Activated naive CD4-positive, alpha-beta T cell (primary cell): Measurements from ENCODE around the gene DCST2.

Experiments used
- DNase-seq, 4 experiments: peaks; one replicate each; lab custom pipeline; 2025; lab: John Stamatoyannopoulos, UW

DCST2 gene

DNA sequence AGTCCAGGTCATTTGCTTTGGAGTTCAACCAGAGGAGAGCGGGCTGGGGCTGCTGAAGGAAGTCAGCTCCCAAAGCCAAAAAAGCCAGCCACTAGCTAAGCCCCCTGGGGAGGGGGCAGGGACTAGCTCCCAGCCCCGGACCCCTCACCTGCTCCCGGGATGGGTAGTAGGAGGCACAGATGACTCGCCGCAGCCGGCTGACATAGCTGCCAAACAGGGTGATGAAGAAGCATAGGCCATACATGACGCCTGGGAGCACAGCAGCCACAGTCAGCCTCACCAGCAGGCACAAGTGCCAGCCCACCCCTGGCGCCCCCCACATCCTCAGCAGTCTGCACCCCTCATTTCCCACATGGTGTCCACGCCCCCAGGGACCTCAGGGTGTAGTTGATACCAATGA is 7.4 kb downstream of the DCST2 start:
- DNase-seq = no peak

DNA sequence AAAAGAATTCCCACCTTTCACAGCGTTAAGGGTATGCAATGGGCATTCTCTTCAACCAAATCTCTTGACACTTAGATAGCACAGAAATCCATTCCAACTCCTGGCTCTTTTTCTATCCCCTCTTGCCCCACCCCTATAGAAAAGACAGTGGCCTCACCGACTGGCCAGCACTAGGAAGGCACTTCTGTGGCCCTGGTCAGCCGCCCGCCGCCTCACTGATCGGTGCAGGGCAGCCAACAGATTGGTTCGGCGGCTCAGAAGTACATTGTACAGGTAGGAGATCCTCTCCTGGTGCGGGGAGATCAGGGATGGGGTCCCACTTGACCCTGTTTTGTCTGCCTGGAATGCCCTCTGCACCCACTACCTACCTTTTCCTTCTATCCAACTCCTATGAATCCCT is 9.3 kb downstream of the DCST2 start:
- no peak for DNase-seq

DNA sequence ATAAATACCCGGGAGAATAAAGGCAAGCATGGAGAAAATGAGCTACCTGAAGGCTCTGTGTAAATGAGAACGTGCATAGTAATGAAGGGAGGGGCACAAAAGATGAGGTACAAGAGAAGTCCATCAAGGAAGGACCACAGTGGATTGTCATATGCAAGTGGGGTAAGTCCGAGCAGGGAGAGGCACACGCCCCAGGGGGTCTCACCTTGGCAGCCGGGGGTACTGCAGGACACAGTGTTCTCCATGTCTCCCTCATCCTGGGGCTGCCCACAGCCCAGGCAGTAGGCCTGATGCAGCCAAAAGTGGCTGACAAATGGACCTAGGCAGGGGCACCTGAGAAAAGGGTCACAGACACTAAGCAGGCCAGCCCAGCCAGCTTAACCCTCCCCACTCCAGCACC is 10.0 kb downstream of the DCST2 start:
- DNase-seq = no peak

DNA sequence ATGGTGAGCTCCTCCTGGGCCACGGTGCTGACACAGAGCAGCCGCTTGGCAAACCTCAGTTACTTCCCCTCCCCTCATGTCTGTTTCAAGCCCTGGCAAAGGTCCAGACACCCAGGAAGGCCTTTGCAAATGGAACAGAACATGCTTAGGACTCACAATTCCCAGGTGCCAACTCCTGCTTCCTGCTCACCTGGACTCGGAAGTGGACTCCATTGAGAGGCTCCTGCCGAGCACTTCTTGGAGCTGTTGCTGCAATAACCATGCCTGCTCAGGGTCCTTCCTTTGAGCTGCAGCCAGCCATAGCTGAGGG is 10.7 kb downstream of the DCST2 start:
- DNase-seq = no peak

DNA sequence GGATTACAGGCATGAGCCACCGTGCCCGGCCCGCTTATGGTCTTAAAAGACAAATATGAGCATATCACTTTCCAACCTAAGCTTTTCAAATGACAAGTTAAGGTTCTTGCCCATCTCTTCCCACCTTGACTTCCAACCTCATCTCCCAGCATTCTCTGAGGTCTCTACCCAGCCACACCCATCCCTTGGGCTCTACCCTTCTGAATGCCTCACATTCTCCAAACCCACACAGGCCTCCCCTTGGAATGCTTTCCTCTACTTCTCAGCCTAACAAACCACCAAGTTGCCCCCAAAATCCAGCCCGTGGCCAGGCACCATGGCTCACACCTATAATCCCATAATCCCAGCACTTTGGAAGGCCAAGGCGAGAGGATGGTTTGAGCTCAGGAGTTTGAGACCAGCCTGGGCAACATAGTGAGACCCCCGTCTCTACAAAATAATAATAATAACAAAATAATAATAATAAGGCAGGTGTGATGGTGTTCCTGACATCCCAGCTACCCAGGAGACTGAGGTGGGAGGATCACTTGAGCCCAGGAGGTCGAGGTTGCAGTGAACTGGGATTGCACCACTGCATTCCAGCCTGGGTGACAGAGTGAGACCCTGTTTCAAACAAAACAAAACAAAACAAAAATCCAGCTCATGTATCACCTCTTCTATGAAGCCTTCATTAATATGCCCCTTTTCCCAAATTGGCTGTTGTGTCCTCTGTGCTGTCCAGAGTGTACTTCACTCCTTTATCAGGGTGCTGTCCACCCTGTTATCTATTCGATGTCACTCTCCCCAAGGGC is 11.2 kb downstream of the DCST2 start:
- no peak for DNase-seq

DNA sequence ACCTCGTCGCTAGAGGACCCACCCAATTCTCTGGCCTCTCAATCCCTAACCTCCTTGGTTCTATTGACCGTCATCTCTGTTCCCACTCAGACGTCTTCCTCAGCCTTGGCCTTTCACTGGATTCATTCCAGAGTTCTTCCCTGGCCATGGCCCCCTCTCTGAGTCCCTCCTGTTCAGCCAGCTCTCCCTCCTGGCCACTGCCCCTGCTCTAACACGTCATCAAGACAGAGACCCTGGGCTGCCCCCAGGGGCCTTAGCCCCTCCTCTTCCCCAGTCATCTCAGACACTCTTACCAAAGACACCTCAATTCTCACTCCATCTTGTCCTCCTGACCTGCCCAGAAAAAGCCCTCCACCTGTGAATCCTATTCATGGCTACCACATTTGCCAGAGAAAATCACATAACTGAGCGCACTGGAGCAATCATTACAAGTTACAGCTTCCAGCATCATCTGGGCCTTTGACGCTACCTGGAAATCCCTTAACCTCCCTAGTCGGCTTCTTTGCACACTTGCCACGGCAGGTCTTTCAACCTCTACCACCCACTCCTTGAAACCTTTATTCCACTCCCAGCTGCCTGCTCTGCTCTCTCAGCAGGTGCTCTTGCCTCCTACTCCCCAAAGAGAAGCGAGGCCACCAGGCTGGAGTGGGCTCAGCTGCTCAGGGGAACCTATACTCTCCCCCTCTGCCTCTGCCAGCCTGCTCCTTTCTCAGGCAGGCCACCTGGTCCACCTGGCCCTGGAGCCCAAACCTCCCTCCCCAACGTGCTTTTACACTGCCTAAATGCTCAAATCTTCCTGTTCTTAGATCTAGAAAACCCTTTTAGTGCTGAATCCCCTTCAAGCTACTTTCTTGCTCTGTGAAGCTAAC is 14.0 kb downstream of the DCST2 start:
- no peak for DNase-seq

DNA sequence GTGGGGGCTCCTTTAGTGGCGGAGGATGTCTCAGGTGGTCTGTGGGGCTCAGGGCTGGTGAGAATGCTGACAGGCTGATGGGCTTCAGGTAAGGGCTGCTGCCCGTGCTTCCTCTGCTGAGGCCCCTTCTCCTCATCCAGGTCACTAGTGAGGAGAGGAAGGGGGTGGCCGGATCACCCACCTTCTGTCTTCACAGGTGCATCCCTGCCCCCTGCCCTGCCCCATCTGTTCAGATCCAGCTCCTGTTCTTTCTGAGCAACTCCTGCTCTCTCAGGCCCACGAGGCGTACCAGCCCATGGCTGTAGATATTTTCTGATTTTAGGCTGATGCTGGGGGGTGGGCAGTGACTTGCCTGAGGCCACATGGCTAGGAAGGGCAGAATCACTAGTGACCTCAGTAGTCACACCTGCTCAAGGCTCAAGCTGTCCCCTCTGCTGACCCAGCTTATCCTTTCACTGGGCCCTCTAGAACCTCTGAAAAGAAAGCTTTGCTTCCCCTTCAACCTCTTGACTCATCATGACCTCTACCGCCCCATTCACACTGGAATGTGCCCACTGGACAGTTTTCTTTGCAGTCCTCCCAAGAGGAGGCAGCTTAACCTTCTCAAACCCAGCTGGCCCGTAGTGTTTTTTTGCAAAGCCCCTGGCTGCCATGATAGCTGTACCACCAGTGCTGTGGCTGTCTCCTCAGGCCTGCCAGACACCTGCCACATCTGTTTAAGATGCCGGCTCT is 14.8 kb downstream of the DCST2 start:
- no peak for DNase-seq

DNA sequence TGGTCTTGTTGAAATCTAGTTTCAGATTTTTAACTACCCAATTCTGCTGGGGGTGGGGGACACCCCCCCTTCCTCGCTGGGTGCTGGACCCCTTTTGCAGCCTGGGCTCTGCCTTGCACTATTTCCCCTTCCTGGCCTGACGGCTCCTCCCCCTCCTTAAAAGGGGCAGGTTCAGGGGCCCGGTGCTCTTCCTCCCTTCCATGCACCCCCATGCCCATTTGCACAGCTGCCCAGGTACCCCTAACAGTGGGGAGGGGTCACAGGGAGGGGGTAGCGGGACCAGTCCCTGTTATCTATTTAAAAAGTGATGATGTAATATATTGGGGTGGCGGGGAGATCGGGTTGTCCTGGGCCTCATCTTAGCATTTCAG is 15.7 kb downstream of the DCST2 start:
- no peak for DNase-seq

DNA sequence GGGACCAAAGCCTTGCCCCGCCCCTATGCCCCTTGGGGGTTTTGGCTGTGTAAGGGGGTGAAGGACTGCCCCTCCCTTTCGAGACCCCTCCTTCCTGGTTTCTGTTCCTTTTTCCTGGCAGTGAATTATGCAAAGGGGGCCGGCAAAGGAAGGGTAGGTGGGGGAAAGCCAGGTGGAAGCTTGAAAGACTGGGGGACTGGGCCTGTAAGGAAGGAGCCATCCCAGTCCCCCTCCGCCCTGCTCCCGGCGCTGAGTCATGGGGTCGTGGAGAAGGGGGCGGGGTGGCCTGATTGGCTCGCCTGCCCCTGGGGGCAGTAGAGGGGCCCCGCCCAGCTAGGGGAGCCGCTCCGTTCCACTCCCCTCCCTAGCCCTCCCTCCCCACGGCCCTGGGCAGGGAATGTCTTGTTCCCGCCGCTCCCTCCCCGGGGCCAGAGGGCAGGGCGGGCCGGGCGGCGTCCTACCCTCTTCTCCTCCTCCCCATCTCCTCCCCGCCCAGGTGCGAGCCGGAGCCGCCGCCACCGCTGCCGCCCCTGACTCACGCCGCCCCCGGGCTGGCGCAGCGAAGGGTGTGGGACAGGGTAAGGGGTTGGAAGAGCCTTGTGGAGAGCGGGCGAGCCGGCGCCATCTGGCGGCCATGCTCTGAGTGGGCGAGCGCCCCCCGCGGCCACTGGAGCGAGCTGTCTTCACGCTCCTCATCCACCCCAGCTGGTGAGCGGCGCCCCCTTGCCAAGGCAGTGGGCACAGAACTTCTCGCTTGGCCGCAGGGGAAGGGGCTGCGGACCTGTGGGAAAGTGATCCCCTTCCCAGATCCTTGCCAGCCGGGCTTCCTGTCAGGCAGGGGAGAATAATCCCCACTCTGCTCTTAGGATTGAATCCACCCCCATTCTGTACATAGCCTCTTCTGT is 16.3 kb downstream of the DCST2 start:
- DNase-seq = peak; percentile 77 to 89 (median 80)

DNA sequence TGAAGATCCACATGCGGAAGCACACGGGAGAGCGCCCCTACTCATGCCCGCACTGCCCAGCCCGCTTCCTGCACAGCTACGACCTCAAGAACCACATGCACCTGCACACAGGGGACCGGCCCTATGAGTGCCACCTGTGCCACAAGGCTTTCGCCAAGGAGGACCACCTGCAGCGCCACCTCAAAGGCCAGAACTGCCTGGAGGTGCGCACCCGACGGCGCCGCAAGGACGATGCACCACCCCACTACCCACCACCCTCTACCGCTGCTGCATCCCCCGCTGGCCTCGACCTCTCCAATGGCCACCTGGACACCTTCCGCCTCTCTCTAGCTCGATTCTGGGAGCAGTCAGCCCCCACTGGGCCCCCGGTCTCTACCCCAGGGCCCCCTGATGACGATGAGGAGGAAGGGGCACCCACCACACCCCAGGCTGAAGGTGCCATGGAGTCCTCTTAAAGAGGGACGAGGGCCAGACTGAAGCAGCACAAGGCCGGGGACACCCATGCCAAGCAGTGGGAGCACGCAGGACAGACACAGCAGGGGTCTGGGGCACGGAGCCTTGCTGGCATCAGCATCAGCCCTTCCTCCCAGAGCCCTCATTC is 17.2 kb downstream of the DCST2 start:
- DNase-seq = no peak

DNA sequence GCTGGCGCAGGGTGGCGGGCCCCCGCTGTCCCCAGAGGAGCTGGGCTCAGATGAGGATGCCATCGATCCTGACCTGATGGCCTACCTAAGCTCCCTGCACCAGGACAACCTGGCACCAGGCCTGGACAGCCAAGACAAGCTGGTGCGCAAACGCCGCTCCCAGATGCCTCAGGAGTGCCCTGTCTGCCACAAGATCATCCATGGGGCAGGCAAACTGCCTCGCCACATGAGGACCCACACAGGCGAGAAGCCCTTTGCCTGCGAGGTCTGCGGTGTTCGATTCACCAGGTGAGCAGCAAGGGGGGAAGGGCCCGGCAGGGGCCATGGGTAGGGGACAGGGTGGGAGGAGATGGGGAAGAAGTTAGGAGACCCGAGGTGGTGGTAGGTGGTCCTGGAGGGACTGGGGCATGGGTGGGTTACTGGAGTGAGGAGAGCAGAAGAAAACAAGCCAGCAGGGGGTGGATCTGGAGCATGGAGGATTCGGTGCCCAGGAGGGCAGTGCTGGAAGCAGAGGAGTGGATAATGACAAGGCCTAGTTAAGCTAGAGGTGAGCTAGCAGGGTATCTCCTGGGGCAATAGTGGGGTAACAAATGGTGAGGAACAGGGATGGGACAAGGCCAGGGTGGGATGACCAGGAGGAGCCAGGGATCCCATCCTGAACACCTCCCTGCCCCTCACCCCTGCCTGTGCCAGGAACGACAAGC is 17.9 kb downstream of the DCST2 start:
- DNase-seq = no peak

DNA sequence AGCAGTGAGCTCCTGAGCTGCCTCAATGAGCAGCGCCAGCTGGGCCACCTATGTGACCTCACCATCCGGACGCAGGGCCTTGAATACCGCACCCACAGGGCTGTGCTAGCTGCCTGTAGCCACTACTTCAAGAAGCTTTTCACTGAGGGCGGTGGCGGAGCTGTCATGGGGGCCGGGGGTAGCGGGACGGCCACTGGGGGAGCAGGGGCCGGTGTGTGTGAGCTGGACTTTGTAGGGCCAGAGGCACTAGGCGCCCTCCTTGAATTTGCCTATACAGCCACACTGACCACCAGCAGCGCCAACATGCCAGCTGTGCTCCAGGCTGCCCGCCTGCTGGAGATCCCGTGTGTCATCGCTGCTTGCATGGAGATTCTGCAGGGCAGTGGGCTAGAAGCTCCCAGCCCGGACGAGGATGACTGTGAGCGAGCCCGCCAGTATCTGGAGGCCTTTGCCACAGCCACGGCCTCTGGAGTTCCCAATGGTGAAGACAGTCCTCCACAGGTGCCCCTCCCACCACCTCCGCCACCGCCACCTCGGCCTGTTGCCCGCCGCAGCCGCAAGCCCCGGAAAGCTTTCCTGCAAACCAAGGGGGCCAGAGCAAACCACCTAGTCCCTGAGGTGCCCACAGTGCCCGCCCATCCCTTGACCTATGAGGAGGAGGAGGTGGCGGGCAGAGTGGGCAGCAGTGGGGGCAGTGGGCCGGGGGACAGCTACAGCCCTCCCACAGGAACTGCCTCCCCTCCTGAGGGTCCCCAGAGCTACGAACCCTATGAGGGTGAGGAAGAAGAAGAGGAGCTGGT is 18.7 kb downstream of the DCST2 start:
- DNase-seq = no peak

DNA sequence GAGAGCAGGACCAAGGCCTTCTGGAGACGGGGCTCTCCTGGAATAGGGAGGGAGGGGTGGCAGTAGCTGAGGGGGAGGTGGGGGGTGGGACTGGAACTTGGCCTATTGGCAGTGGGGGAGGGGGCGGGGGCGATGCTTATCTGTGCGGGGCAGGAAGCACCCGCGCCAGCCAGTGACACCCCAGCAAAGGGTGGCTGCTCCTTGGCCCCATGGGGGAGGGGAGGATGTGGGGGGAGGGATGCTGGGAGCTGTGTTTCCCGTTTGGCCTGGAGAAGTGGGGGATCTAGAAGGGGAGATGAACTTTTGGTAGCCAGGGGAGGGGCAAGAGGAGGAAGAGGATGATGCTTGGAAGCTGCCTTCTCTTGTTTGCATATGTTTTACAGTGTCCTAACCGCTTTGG is 19.9 kb downstream of the DCST2 start:
- DNase-seq = peak in 2 of 4 experiments; percentile 37 to 60

DNA sequence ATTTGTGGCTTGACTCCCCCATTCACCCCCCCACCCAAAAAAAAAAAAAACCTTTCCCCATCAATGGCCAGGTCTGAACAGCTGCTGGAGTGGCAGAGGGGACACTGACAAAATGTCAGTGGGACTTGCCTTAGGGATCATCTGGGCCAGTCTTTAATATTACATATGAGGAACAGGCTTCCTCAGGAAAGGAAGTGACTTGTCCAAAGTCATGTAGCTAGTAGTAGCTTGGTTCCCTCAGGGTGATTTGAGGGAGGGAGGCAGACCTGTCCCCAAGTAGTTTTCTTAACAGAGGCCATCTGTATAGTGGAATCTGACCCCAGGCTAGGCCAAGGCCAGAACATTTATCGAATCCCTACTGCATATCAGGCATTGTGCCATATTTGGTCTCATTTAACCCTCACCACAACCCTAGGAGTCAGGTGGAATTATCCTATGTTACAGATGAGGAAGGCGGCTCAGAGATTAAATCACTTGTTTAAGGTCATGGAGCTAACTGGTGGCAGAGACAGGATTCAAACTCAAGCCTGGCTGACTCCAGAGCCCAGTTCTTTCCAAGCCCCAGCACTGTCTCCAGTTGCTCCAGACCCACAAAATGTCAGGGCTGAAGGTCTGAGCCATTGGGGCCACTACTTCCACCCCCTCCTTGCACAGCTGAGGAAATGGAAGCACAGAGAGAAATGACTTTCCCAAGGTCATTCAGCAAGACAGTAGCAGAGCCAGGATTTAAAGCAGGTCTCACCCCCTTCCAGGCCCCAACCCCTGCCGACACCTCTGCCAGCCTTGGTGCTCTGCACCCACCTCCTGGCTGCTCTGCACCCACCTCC is 20.6 kb downstream of the DCST2 start:
- DNase-seq = no peak

DNA sequence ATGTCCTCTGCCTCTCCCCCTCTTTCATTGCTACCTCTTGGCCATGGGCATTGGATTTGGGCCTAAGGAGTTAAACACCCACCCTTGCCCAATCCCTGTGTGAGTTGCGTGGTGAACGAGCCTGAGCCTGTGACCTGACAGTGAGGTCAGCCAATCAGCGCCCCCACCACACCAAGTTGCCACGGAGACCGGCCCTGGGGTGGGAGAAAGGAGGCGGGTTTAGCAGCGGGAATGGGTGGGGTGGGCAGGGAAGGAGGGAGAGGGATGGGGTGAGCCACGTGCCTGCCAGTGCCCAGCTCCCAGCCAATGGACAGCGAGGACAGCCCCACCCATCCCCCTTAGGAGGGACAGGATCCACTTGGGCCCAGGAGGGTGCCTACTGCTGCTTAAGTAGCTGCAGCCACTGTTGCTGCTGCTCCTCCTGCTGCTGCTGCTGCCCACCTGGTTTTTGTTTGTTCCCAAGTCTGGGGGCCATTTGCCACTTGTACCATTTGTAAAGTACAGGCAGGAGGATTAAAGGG is 21.5 kb downstream of the DCST2 start:
- DNase-seq = no peak

DNA sequence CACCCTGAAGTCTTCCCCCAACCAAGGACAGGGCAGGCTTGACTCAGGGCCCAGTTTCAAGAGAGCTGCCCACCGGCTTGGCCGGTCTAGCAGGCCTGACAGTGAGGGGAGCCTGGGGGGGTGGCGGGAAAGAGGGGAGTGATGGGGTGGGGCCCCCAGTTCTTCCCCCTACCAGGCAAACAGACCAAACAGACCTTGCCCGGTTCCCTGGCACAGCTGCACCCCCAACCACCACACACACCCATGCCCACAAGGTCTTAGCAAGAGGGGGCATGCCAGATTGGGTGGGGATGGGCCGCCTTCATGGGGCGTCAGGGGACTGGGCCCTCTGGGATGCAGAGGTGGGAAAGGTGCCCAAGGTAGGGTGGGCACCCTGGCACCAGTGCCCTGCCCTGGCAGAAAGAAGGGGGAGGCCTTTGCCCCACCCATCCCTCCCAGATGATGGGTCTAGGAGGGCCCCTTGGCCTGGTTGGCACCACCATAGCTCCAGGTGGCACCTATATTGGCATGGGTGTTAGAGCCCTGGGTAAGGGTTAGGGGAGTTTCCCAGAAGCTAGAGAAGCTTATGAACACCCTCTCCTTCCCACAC is 22.1 kb downstream of the DCST2 start:
- DNase-seq = no peak

DNA sequence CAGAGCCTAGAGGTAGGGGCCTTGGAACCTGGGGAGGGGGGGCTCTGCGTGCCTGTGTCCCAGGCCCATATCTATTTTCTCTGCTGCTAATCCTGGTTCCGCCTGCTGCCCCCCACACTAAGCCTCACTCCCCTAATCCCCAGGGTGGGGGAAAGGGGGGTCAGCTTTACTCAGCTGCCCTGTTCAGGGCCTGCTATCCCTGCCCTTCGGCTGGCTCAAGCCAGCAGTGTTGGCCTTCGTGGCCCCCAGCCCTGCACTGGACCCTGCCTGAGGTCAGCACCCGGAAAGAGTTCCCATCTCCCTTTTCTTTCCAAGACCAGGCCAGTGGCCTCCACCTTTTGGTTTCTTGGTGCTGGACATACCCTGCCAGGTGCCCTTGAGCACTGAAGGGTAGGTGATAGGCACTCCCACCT is 22.6 kb downstream of the DCST2 start:
- DNase-seq = no peak

DNA sequence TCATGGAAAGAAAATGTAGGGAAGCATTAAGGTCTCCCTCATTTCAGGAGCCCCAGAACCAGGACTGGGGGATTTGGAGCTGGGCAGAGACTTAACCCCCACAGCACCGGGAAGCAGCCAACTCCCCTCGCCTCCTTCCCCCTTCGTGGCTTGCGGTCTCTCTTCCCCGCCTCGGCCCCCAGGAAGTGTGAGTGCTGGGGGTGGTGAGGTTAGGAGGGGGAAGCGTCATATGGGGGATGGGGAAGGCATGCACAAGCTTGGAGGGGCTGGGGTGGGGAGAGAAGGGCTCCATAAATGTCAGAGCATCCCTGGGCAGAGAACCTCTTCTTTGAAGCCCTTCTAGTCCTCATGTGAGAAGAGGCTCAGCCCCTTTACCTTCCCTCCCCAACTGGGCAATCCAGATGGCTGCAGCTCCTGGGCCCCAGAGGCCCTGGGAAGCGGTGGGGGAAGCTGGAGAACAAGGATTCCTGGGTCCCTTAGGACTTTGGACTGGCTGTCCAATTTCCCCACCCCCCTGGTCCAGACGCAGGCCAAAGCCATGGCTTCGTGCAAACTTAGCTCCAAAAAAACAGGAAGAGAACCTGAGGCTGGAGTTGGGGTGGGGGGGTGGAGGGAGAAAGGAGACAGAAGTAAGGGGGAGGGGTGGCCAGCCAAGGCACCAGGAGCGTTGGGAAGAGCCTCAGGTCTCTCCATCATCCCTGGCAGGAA is 23.2 kb downstream of the DCST2 start:
- DNase-seq = no peak
